Measurements from ENCODE around the gene APOA5.

DNA sequence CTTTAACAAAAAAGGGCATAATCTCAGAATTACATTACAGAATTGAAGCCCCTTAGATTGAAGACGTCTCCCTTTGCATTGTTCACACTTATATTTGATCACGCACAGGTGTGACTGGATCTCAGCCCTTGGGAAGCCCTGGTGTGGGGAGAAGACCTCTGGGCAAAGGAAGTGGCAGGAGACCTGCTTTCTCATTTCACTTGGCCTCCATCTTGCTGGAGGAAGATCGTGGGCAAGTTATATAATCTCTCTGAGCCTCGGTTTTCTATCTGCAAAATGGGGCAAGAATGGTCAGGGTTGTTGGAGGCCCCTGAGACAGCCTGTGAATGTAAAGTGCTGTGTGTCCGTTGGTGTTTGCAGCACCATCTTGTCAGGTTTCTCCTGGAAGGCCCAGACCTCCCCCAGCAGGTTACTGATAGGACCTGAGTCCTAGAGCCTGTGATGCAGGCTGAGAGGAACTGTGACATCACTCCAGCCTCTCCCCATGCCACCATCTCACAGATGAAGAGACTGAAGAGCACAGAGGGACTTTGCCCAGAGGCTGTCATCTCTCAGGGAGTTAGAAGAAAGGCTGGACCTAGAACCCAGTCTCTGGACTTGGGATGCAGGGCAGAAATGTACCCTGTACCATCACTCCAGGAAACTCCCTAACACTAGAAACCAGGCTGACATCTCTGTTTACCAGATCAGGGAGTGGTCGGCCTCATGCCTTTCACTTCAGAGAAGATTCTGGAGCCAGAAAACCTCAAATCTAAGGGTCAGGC is 46.8 kb upstream of the APOA5 start:
- TF ChIP-seq CTCF (IDR thresholded peaks at IDR 0.05) (no peak), PHF8 (IDR thresholded peaks at IDR 0.05; ENCODE audit: borderline replicate concordance, low read depth) (no peak), RAD21 (conservative IDR thresholded peaks at IDR 0.05 in 1 of 2, IDR thresholded peaks at IDR 0.05 in 1 of 2) (no peak), FOXS1 (CRISPR knock-in tag; IDR thresholded peaks at IDR 0.05) (no peak), USF2 (IDR thresholded peaks at IDR 0.05) (no peak), SMC3 (IDR thresholded peaks at IDR 0.05) (no peak), CBX8 (IDR thresholded peaks at IDR 0.05) (no peak), POLR2A (IDR thresholded peaks at IDR 0.05; ENCODE audit: low read length) (no peak)
- TF ChIP-seq, protein P1, sequence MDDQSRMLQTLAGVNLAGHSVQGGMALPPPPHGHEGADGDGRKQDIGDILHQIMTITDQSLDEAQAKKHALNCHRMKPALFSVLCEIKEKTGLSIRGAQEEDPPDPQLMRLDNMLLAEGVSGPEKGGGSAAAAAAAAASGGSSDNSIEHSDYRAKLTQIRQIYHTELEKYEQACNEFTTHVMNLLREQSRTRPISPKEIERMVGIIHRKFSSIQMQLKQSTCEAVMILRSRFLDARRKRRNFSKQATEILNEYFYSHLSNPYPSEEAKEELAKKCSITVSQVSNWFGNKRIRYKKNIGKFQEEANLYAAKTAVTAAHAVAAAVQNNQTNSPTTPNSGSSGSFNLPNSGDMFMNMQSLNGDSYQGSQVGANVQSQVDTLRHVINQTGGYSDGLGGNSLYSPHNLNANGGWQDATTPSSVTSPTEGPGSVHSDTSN (IDR thresholded peaks at IDR 0.05): no peak
